RWPE1 (cell line): Measurements from ENCODE around the gene CD81.

Source experiments
- CTCF ChIA-PET: fragments of 350-600 bp; sonication (Branson Sonifier 250); formaldehyde crosslinking; extraction: SDS; loops from one replicate; lab custom pipeline; 2021; lab: Yijun Ruan, JAX
- POLR2A ChIA-PET: fragments of 400-600 bp; formaldehyde crosslinking; extraction: SDS; loops from one replicate; lab custom pipeline; 2020; ENCODE audit warnings: antibody characterized with exemption; ENCODE audit not compliant: low non-redundant PET; lab: Yijun Ruan, JAX
- DNase-seq: peaks from one replicate; pipeline ENCODE4 v3.0.0; 2012; ENCODE audit warnings: low spot score
- H3K27ac ChIP-seq: fragments of 450-650 bp; 2 replicates; pipeline ENCODE4 v1.5.1; 2017
- TF ChIP-seq, protein P1 (sequence below): fragments of 450-650 bp; conservative IDR thresholded peaks from 2 replicates; pipeline ENCODE4 v1.5.1; 2017; ENCODE audit warnings: low read depth, mild to moderate bottlenecking

CD81 gene

DNA sequence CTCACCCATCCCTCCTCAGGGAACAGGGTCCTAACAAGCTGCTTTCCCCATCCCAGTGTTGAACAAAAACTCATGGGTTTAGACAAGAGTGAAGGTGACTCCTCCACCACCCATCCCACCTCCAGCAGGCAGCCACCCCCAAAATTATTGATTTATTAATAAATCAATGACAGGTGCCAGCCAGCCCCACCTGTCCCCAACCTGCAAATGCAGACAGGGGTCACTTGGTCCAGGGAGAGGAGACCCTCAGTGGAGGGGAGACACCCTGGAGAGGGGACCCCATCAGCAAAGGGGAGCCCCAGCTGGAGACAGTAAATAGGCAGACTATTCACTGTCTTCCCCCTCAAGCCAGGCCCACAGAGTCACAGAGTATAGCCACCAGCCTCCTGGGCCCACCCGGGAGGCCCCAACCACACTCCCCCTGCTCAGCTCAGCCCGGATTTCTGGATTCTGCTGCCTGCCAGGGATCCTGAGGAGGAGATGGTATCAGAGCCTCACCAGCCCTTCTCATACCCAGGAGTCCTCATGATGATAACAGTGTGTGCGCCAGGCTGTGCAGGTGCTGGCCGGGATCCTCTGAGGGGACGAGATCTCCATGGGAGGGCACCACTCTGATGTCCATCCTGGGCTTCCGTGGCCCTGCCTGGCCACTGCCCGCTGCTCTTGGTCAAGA is 8.8 kb upstream of the CD81 start:
- POLR2A ChIA-PET = no interaction called here
- TF ChIP-seq, protein P1, sequence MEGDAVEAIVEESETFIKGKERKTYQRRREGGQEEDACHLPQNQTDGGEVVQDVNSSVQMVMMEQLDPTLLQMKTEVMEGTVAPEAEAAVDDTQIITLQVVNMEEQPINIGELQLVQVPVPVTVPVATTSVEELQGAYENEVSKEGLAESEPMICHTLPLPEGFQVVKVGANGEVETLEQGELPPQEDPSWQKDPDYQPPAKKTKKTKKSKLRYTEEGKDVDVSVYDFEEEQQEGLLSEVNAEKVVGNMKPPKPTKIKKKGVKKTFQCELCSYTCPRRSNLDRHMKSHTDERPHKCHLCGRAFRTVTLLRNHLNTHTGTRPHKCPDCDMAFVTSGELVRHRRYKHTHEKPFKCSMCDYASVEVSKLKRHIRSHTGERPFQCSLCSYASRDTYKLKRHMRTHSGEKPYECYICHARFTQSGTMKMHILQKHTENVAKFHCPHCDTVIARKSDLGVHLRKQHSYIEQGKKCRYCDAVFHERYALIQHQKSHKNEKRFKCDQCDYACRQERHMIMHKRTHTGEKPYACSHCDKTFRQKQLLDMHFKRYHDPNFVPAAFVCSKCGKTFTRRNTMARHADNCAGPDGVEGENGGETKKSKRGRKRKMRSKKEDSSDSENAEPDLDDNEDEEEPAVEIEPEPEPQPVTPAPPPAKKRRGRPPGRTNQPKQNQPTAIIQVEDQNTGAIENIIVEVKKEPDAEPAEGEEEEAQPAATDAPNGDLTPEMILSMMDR = no peak
- H3K27ac ChIP-seq = no peak overlapping the region
- CTCF ChIA-PET = interaction anchor here (1.2 kb wide), 1 partner anchor 23 kb away, joined by 3 read pairs; no protein-coding TSS in a partner anchor
- no peak for DNase-seq

DNA sequence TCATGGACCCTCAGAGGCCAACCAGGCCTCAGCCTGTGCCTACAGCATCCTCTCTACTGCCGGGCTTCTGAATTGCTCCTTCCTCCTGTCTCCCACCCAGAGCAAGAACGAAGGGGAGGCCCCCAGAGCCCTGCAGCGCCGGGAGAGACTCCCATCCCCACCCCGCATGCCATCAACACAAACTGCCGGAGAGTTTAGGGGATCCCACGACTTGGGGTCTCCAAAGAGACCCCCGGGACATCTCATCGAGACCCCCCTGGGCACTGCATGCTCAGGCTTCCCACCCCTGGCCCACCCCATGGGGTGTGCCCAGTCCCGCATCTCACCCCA is 8.3 kb upstream of the CD81 start:
- TF ChIP-seq, protein P1 = no peak
- POLR2A ChIA-PET = no interaction called here
- CTCF ChIA-PET = interaction anchor here (0.7 kb wide), 1 partner anchor 182 kb away, joined by 3 read pairs; no protein-coding TSS in a partner anchor
- no peak overlapping the region for H3K27ac ChIP-seq
- no peak for DNase-seq

DNA sequence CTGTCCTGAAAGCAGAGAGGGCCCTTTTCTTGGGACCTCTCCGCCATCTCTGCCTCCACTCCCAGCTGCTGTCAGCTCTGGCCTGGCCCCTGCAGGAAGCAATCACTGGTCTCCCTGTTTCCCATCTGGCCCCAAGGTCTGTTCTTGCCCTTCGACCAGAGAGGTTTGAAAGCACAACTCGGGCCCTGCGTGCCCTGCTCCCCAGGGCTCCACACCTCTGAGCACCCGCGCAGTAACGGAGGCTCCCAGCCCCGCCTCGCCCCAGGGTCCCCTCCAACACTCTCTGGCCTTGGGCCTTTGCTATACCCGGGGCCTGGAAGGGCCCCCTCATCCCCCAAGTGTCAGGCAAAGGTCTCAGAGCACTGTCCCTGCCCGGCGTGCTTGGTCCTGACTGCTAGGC is 7.8 kb upstream of the CD81 start:
- no peak for DNase-seq
- POLR2A ChIA-PET = no interaction called here
- no peak overlapping the region for H3K27ac ChIP-seq
- CTCF ChIA-PET = interaction anchor here (0.7 kb wide), 1 partner anchor 183 kb away, joined by 3 read pairs; no protein-coding TSS in a partner anchor
- TF ChIP-seq, protein P1 = no peak

DNA sequence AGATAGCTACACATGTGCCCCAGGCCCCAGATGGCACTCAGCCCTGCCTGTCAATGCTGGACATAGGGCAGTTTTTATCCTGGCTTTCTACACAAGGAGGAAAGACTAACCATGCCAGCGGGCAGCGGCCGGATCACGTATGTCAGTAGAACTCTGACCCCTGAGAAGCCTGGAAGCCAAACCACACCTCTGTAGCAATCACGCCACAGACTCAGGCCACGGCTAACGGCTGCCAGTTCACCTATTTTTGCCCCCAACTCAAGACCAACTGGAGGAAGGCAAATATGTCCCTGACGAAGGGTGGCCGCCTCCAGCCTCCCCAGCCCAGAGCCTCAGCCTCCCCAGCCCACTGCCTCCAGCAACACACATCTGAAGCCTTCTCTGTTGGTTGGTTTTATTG is 7.2 kb upstream of the CD81 start:
- TF ChIP-seq, protein P1 = no peak
- DNase-seq = no peak
- CTCF ChIA-PET = no interaction called here
- no peak overlapping the region for H3K27ac ChIP-seq
- POLR2A ChIA-PET = no interaction called here

DNA sequence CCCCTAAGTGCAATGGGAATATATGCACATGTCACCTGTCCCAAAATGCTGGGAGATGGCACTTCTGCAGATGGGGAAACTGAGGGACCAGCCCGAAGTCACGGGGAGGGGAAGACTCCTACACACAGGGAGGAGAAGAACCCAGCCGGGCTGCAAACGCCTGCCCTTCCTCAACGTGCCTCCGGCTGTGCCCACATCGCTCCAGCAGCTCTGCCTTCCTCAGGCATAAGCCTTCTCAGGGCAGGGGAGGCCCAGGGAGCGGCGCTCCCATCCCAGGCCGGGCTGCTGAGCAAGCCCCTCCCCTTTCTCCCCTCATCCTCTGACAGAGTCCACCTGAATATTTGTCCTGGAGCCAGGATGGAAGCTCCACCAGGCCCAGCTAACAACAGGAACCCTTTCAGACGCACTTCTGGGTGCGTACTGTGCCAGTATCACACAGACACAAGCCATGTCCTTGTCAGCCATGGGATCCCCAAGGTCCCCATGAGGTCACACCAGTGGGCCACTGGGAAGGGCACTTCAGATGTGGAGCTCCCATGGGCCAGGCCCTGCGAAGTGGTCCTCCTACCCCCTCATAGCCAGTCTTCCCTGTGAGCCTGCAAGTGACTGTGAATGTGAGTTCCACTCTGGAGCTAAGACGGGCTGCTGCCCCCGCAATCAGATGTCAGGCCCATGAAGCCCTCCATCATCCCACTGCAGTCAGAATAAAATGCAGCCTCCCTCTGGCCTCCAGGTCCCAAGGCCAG is 2.5 kb upstream of the CD81 start:
- POLR2A ChIA-PET = no interaction called here

DNA sequence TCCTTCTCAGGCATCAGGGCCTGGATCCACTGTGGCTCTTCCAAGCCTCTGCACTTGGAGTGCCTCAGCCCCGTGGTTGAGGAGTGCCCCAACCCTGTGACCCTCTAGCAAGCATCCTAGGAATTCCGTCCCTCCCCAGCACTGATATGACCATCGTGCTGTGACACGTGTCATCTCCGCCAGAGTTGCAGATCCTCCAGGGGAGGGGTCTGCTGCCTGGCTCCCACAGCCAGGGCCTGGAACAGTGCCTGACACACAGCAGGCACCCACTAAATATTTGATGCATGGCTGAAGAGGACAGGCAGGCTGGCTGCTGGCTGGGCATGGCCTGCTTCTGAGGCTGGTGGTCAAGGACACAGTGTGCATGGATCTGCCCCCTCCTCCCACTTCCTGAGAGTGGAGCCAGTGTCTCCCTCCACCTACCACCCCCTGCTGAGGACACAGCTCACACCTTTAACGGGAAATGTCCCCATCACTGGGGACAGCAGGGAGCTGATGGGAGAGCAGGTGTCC is 1.7 kb upstream of the CD81 start:
- H3K27ac ChIP-seq = no peak overlapping the region; the same call in 1 of the 2 replicates
- no peak for DNase-seq
- TF ChIP-seq, protein P1 = no peak
- POLR2A ChIA-PET = no interaction called here
- CTCF ChIA-PET = interaction anchor here (0.5 to 1.4 kb wide), 3 partner anchors 12 to 105 kb away, joined by 3 read pairs; partner anchors contain the start of genes ASCL2 and TSSC4

More for the DNA sequence above, 2.5 kb upstream of the CD81 start:
- no peak for DNase-seq
- CTCF ChIA-PET = interaction anchor here (0.5 kb wide), 1 partner anchor 12 kb away, joined by 3 read pairs; no protein-coding TSS in a partner anchor
- no peak overlapping the region; the same call in 1 of the 2 replicates for H3K27ac ChIP-seq
- TF ChIP-seq, protein P1 = no peak
